HFFc6 (cell line): Measurements from ENCODE around the gene AVL9. TPM values are rescaled to one million over a fixed set of nuclear protein-coding genes. Genes with fewer than 3 reads are reported as not detected.

Experiments used
- DNase-seq: peaks from one replicate; pipeline ENCODE4 v3.0.0-alpha.2; 2018
- H3K27ac Mint-ChIP-seq: 2 replicates; pipeline ENCODE4 v1.8.0; 2020; ENCODE audit warnings: mild to moderate bottlenecking, mixed read lengths
- H3K27me3 Mint-ChIP-seq: 2 replicates; pipeline ENCODE4 v1.8.0; 2021; ENCODE audit warnings: mild to moderate bottlenecking, moderate library complexity, mixed read lengths; ENCODE audit not compliant: insufficient read depth
- H3K36me3 Mint-ChIP-seq: 2 replicates; pipeline ENCODE4 v1.8.0; 2021; ENCODE audit warnings: low read depth, mixed read lengths
- H3K4me1 Mint-ChIP-seq: 2 replicates; pipeline ENCODE4 v1.8.0; 2020; ENCODE audit warnings: low read depth, mixed read lengths
- H3K4me3 Mint-ChIP-seq: 2 replicates; pipeline ENCODE4 v1.8.0; 2020; ENCODE audit warnings: mild to moderate bottlenecking, moderate library complexity, mixed read lengths
- H3K9me3 Mint-ChIP-seq: 2 replicates; pipeline ENCODE4 v1.8.0; 2020; ENCODE audit warnings: mild to moderate bottlenecking, mixed read lengths
- total RNA-seq, 6 experiments: library from RNA; stranded (reverse); fragmentation: NEBNext Ultra II Directional; extraction: Animal tissue kit (Norgen Biotek cat#: 25700); gene quantifications; 2 replicates in 1 of 6; 3 replicates in 5 of 6; pipeline ENCODE4 v1.2.3, GENCODE V29; 2021
- TF ChIP-seq, protein P1 (sequence below): fragments of 200-600 bp; sonication (generic); IDR thresholded peaks from 2 replicates; pipeline ENCODE4 v1.5.0; 2021; ENCODE audit warnings: antibody characterized with exemption, mild to moderate bottlenecking

Gene AVL9
- total RNA-seq, 6 experiments from 2014 or later = 31.4 to 37.3 (median 34.1) TPM

GRCh38 chr7:32539919-32540531 lies 44.7 kb downstream of the AVL9 start:
- H3K36me3 Mint-ChIP-seq = peaks cover 18% of the 10 kb centered on the region; the same call in 1 of the 2 replicates
- no peaks in the 10 kb centered on the region for H3K27me3 Mint-ChIP-seq
- H3K4me3 Mint-ChIP-seq = no peak overlapping the region
- TF ChIP-seq, protein P1, sequence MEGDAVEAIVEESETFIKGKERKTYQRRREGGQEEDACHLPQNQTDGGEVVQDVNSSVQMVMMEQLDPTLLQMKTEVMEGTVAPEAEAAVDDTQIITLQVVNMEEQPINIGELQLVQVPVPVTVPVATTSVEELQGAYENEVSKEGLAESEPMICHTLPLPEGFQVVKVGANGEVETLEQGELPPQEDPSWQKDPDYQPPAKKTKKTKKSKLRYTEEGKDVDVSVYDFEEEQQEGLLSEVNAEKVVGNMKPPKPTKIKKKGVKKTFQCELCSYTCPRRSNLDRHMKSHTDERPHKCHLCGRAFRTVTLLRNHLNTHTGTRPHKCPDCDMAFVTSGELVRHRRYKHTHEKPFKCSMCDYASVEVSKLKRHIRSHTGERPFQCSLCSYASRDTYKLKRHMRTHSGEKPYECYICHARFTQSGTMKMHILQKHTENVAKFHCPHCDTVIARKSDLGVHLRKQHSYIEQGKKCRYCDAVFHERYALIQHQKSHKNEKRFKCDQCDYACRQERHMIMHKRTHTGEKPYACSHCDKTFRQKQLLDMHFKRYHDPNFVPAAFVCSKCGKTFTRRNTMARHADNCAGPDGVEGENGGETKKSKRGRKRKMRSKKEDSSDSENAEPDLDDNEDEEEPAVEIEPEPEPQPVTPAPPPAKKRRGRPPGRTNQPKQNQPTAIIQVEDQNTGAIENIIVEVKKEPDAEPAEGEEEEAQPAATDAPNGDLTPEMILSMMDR = no peak
- no peak for DNase-seq
- no peaks in the 10 kb centered on the region for H3K9me3 Mint-ChIP-seq
- H3K27ac Mint-ChIP-seq = no peak overlapping the region; the same call in 1 of the 2 replicates
- H3K4me1 Mint-ChIP-seq = peaks cover 23% of the 10 kb centered on the region

GRCh38 chr7:32542595-32542994 lies 47.3 kb downstream of the AVL9 start:
- Mint-ChIP-seq H3K27me3 (no peaks in the 10 kb centered on the region), H3K27ac (no peak overlapping the region), H3K4me3 (no peak overlapping the region), H3K9me3 (no peaks in the 10 kb centered on the region), H3K36me3 (peaks cover 27% of the 10 kb centered on the region; the same call in 1 of the 2 replicates), H3K4me1 (peaks cover 15% of the 10 kb centered on the region)
- TF ChIP-seq, protein P1 = no peak
- DNase-seq = no peak

GRCh38 chr7:32559480-32559879 lies 64.2 kb downstream of the AVL9 start:
- Mint-ChIP-seq H3K4me1 (peaks cover 14% of the 10 kb centered on the region; the same call in 1 of the 2 replicates), H3K9me3 (no peaks in the 10 kb centered on the region), H3K27me3 (no peaks in the 10 kb centered on the region), H3K4me3 (no peak overlapping the region), H3K36me3 (peaks cover 40% of the 10 kb centered on the region), H3K27ac (no peak overlapping the region)
- TF ChIP-seq, protein P1 = no peak
- DNase-seq = no peak

DNA sequence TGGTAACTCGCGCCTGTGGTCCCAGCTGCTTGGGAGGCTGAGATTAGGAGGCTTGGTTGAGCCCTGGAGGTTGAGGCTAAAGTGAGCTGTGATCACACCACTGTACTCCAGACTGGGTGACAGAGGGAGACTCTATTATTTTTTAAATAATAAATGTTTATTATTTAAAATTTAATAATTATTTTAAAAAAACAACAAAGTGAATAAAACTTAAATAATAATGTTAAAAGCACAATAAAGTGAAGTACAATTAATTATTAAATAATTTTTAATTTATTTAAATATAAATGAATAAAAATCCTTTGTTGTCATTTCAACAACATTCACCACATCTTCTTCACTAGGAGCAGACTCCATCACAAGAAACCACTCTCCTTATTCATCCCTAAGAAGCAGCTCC lies 64.8 kb downstream of the AVL9 start:
- H3K9me3 Mint-ChIP-seq = no peaks in the 10 kb centered on the region
- H3K4me1 Mint-ChIP-seq = peaks cover 14% of the 10 kb centered on the region; the same call in 1 of the 2 replicates
- peaks cover 34% of the 10 kb centered on the region for H3K36me3 Mint-ChIP-seq
- no peak for DNase-seq
- H3K27ac Mint-ChIP-seq = no peak overlapping the region; the same call in 1 of the 2 replicates
- TF ChIP-seq, protein P1 = no peak
- H3K27me3 Mint-ChIP-seq = peaks cover 3% of the 10 kb centered on the region; the same call in 1 of the 2 replicates
- H3K4me3 Mint-ChIP-seq = no peak overlapping the region

- Mint-ChIP-seq H3K27ac (no peak overlapping the region), H3K9me3 (no peaks in the 10 kb centered on the region), H3K4me3 (no peak overlapping the region), H3K27me3 (peaks cover 3% of the 10 kb centered on the region; the same call in 1 of the 2 replicates), H3K36me3 (peaks cover 33% of the 10 kb centered on the region), H3K4me1 (peaks cover 14% of the 10 kb centered on the region; the same call in 1 of the 2 replicates)
- no peak for DNase-seq
- TF ChIP-seq, protein P1 = no peak
Measured at GRCh38 chr7:32561613-32562012, 66.3 kb downstream of the AVL9 start.
